Fibroblast of peridontal ligament (primary cell): ENCODE data around the gene DAGLA.

Source experiments
- DNase-seq: peaks from one replicate; pipeline ENCODE4 v3.0.0-alpha.2; 2010; ENCODE audit errors: extremely low read depth

Gene DAGLA

DNA sequence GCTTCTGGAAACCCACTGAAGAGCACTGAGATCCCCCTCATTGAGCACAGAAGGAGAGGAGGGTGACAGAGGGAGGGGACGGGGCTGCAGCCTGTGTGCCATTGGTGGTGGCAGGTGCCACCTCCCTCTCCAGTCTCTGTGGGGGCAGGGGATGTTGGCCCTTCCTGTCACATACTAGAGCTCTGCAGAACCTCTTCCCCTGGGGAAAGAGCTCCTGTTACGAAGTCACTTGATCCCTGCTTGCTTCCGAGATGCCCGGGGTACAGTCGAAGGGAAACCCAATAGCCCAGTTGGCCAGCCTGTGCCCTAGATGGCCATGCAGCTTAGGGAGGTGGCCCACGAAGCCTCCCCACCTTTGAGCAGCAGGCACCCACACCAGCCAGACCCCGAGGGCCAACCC lies 29.4 kb downstream of the DAGLA start:
- no peak for DNase-seq

- no peak for DNase-seq
Measured at GRCh38 chr11:61710019-61710418, 29.8 kb downstream of the DAGLA start.

- no peak for DNase-seq
Measured at GRCh38 chr11:61711037-61711436, 30.8 kb downstream of the DAGLA start.

GRCh38 chr11:61711498-61711897 lies 31.3 kb downstream of the DAGLA start:
- no peak for DNase-seq

DNA sequence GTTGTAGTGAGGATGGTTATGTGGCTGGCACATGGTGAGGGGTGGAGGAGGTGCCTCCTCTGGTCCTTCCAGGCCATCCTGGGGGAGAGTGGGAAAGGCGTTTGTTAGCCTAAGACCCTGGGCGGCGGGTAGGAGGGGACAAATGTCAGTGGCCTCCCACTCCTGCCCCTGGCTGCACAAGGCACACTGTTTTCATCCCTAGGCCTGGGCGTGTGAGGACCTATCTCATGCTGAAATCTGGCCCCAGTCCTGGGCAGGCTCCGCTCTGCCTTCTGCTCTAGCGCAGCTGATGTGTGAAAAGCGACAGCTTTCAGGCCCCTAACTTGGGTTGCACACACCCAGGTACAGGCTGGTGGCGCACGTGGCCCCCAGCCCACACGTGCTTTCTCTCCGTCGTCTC lies 32.1 kb downstream of the DAGLA start:
- no peak for DNase-seq

- DNase-seq = no peak
Measured at GRCh38 chr11:61712846-61713245, 32.7 kb downstream of the DAGLA start.

GRCh38 chr11:61713464-61713863 lies 33.3 kb downstream of the DAGLA start:
- DNase-seq = no peak

- no peak for DNase-seq
Measured at GRCh38 chr11:61713906-61714305, 33.7 kb downstream of the DAGLA start.

DNA sequence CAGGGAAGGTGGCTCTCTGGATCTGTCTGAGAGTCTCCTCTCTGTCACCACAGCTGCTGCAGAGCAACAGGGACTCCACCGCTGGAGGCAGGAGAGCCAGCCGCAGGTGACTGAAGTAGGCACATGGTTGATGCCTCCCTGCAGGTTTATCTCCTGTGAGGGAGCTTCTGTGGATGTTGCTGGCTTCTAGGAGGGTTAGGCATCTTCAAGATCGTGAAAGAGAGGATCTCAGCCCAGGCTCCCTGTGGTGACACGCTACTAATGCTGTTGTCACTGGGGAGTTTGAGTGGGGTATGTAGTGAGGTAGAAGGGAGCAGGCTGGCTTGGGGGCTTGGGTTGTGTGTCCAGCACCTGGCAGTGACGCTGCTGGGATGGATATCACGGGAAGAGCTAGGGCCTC lies 34.1 kb downstream of the DAGLA start:
- no peak for DNase-seq

- DNase-seq = no peak
Measured at GRCh38 chr11:61714916-61715315, 34.7 kb downstream of the DAGLA start.

DNA sequence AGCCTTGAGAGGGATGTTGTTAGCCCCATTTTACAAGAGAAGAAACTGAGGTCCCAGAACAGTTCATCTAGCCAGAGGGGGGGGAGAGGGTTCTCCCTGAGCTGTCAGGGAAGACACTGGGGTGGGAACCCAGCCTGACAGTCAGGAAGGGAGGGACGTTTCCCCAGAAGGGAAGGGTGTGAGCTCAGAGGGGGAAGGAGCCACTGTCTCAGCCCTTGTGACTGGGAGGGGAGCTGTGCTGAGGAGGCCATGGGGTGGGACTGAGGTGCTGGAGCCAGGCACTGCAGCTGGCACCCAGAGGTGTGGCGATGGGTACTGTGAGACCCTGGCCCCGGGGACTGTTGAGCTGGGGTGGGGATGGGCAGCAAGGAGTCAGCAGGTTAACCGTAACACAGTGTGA lies 35.7 kb downstream of the DAGLA start:
- DNase-seq = no peak

DNA sequence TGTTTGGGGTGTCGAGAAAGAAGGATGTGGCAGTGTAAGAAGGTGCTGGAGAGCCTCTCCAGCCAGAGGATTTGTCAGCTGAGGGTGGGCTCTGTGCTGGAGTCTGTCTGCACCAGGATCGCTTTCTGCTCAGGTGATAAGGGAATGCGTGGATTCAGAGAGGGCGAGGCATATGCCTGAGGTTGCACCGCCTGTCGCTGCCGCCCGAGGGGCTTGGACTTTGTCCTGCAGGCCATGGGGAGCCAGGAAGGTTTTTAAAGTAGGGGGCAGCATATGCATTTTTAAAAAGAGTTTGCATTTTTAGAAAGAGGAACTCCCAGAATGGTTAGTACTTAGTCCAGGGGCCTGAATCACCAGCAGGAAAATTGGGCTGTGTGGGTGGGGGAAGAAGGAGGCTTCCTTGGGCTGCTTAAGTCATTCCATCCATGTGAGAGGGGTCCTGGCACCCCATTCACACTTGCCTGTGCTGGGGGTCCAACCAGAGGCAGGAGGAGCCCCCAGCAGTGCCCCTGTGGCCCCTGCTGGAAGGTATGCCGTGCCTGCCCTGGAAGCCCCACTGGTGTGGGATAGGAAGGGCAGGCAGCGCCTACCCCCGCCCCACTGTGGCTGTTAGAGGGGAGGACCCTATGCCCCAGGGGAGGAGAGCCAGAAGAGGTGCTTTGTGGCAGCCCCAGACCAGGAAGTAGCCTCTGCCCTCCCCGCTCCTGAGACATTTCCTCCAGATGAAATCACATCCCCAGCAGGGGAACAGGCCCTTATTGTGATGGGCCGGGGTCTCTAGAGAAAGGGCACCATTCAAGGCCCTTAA lies 36.5 kb downstream of the DAGLA start:
- no peak for DNase-seq

GRCh38 chr11:61717286-61718033 lies 37.3 kb downstream of the DAGLA start:
- DNase-seq = no peak

DNA sequence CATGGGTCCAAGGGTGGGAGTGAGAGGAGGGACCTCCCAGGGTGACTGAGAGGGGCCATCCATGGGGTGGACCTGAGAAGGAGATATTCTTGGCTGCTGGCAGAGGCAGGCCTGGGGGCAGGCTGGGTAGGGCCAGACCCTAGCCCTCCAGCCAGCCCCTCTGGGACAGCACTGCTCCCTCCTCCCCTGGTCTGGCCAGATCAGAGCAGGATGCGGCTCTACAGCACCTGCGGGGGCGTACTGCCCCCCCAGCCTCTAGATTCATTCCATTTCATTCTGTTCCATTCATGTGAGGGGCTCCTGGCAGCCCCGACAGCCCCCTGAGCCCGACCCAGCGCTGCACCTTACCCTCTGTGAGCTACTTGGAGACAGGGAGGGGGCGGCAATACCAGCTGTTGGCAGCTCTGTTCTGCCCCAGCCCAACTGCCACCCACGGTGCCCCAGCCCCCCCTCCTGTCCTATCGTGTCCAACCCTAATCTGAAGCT lies 37.9 kb downstream of the DAGLA start:
- no peak for DNase-seq

- DNase-seq = peak; percentile 50
Measured at GRCh38 chr11:61718621-61719302, 38.6 kb downstream of the DAGLA start.

- no peak for DNase-seq
Measured at GRCh38 chr11:61719978-61720377, 39.8 kb downstream of the DAGLA start.

DNA sequence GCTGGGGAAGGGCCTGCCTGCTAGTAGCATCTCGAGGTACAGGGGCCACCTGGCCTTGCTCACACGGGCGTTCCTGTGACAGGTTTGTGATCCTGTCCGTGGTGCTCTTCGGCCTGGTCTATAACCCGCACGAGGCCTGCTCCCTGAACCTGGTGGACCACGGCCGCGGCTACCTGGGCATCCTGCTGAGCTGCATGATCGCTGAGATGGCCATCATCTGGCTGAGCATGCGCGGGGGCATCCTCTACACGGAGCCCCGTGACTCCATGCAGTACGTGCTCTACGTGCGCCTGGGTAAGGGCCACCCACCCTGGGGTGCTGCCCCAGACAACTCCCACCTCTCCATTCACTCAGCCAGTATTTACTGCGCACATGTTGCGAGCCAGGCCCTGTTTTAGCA lies 40.4 kb downstream of the DAGLA start:
- no peak for DNase-seq

DNA sequence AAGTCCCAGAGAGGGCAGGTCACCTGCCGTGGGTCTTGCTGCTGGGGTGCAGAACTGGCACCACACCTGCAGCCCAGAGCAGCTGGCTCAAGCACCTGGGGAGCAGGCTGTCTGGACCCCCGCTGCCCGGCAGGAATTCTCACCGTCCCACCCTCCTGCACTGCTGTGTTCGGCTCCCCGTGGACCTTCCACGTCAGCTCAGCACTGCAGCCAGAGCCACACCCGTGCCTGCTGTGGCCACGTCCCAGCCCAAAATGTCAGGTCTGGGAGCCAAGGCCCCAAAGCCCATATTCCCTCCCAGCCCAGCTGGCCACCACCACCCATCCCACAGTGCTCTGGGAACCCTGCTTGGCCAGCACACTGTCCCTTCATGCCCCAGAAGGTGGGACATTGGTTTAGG lies 44.2 kb downstream of the DAGLA start:
- no peak for DNase-seq

DNA sequence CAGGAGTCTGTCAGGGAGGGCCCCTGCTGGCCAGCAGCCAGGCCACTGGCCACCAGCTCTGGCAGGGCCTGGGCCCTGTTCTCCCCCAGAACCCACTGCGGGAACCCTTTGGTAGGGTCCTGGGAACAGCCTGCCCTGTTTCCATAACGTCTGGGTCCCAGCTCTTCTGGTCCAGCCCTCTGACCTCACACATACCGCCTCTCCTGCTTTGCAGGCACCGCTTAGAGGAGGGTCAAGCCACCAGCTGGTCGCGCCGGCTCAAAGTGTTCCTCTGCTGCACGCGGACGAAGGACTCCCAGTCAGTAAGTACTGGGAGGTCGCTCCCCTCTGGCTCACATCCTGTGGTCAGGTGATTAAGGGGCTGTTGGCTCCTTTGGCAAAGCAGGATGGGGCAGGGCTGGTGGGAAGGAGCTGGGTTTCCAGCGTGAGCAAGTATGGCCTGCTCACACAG lies 45.6 kb downstream of the DAGLA start:
- no peak for DNase-seq

- no peak for DNase-seq
Measured at GRCh38 chr11:61726775-61727174, 46.6 kb downstream of the DAGLA start.

DNA sequence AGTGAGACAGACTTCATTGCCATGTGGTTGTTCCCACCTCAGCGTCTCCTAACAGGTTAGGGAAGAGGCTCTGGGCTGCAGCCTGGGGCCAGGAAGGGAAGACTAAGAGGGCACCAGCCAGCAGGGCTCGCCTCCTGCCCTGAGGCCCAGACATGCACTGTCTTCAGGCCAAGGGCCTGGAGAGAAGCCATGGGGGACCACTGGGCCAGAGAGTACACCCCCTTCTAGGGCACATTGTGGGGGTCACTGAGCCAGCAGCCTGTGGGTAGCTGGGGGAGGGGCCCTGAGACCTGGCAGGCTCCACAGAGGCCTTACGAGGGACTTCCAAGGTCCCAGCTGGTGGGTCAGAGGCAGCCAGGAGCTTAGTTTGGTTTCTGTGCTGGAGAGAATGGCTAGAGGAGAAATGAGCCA lies 47.2 kb downstream of the DAGLA start:
- DNase-seq = no peak
